IPS DF 4.7 (cell line): Measurements from ENCODE around the gene AKNA.

Source experiments
- DNase-seq: peaks from one replicate; pipeline ENCODE4 v3.0.0-alpha.2; 2013; ENCODE audit warnings: low spot score; ENCODE audit errors: extremely low read depth

AKNA gene

GRCh38 chr9:114395768-114396167 is 8.0 kb upstream of the AKNA start:
- DNase-seq: no peak

- DNase-seq: no peak
Observed at GRCh38 chr9:114395334-114395617, 7.5 kb upstream of the AKNA start.

DNA sequence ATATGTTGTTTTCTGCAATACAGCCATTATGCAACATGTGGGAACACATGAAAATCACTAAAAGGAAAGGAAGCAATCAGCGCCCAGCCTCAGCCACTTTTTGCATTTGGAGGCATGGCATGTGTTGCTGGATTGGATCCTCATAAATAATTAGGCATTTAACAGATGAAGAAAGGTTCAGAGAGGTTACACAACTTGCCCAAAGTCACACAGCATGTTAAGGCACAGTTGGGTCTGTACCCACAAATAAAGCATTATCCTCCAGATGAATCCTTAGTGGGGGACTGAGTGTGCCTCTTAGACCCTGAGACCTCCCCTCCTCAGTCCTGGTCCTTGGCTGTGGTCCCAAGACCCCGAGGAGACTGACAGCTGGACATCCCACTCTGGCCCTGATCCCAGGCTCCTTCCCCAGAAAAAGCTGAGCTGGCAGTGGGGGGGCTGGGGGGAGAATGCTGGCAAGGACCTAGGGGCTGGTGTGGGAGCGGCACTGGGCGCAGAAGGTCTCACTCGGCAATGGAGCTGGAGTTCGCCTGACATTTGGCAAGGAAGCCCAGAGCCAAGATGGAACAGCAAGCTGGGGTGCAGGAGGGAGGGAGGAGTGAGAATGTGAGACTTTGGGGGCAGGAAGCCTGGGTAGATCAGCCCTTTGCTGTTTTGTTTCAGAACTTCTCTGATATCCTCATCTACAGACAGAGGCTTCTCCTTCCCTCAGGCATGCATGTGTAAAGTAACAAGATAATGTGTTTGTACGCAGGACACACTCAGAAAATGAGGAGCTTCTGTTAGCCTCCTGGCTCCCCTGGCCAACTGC is 6.9 kb upstream of the AKNA start:
- DNase-seq: no peak

DNA sequence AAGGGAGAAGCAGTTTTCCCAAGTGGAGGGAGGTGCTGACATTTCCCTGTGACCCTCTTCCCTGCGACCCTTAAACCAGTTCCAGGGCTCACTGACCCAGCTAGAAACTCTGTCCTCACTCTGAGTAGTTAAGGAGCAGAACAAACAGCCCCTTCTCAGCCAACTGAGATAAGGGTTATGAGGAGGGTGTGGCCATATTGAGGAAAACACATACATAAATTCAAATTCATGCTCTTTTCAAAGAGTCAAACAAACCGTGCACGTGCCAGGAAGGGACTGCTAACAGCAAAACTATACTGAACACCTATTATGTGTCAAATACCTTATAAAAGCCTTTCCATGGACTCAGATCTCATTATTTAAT is 4.9 kb upstream of the AKNA start:
- DNase-seq: no peak

GRCh38 chr9:114390952-114391351 is 3.2 kb upstream of the AKNA start:
- no peak for DNase-seq

DNA sequence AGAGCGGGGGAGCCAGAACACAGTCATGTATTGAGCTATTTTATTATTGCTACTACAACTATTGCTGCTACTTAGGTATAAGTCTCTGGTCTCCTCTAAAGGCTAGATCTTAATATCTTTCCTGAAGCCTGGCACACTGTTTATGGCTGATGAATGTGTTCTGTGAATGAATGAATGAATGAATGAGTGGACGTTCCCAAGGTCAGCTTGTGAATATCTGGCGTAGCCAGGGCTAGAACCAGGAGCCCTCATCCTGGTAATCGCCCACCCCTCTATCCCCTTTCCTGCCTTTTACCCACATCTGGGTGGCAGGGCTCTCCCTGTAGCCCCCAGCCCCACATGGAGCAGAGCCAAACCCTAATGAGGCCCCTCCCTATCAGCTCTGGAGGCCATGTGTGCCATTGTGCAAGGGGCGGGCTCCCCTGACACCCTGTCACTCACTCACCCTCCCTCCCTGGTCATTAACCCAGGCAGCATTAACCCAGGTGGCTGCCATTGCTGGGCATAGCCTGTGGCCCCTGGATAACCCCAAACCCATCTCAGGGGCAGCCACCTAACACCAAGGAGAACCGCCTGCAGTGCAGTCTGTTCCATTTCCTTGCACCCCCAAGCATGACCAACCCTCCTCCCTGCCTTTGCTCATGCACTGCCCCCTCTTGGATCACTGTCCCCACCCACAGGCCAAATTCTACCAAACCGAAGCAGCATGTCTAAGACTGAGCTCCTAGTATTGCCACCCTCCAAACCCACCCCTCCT is 2.0 kb upstream of the AKNA start:
- DNase-seq: no peak

DNA sequence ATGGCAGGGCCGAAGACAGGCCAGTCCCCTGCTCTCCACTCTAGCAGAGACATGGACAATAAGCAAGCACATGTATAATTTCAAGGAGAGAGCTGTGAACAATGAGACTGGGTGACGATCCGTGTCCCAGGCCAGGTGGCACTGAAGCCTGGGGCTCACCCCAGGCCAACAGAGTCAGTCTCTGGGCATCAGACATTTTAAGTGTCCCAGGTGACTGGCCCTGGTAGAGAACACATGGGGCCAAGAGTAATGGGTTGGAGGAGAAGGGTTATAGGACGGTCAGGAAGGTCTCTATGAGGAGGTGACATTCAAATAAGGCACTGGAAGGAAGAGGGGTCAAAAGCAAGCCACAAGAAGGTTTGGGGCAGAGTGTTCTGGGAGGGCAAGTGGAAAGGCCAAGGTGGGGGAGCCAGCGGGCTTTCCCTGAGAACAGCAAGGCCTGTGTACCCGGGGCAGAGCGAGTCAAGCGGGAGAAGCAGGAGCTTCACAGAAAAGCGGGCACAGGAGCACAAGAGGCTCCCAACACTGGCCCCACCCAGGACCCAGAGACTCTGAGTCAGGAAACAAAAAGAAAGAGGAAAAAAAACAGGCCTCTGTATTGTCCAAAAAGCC is 1.1 kb upstream of the AKNA start:
- DNase-seq: no peak

- DNase-seq: no peak
Observed at GRCh38 chr9:114388357-114388682, 538 bp upstream of the AKNA start.

- DNase-seq: no peak
Observed at GRCh38 chr9:114386886-114387679, 699 bp downstream of the AKNA start.

DNA sequence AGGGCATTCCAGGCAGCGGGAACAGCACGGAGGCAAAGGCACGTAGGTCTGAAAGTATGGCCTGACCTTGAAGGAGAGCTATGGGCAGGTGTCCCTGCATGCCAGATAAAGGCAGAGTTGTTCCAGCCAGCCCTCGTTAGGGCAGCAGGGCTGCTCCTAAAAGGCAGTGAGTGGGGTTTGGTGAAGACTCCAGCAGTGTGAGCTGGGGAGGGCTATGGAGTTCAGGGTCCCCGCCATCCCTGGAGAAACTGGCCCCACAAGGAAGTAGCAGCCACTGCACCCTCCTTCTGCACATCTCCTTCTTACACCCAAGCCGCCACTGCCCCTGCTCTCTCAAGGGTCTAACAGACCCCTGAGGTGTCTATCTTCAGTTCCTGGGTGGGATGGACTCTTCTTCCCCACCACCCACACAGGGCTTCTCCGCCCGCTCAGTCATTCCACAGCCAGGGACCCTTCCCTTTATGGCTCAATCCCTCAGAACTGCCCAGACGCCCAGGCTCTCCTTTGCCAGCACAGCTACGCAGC is 1.4 kb downstream of the AKNA start:
- DNase-seq: no peak

- no peak for DNase-seq
Observed at GRCh38 chr9:114385397-114386181, 2.2 kb downstream of the AKNA start.

DNA sequence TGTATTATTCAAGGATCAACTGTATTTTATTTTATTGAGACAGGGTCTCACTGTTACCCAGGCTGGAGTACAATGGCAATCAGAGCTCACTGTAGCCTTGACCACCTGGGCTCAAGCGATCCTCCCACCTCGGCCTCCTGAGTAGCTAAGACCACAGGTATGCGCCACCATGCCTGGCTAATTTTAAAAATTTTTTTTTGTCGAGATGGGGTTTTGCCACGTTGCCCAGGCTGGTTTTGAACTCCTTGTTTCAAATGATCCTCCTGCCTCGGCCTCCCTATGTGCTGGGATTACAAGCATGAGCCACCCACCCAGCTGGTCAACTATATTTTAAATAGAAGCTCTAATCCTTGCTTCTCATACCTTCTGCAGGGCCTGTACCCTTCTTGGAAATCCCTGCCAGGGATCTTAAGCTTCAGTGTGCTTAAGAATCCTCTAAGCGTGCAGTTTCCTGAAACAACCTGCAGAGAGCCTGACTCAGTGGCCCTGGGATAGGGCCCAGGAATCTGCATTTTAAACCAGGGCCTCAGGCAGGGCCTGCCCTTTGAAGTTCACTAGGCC is 2.9 kb downstream of the AKNA start:
- no peak for DNase-seq

DNA sequence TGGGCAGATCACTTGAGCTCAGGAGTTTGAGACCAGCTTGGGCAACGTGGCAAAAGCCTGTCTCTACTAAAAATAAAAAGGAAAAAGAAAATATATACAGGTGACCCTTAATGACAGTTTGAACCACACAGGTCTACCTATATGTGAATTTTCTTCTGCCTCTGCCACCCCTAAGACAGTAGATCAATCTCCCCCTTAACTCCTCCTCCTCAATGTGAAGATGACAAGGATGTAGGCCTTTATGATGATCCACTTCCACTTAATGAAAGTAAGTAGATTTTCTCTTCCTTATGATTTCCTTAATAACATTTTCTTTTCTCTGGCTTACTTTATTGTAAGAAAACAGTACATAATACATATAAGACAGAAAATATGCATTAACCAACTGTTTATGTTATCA is 3.4 kb downstream of the AKNA start:
- no peak for DNase-seq

- no peak for DNase-seq
Observed at GRCh38 chr9:114383521-114384231, 4.1 kb downstream of the AKNA start.

- no peak for DNase-seq
Observed at GRCh38 chr9:114382699-114383520, 4.9 kb downstream of the AKNA start.

DNA sequence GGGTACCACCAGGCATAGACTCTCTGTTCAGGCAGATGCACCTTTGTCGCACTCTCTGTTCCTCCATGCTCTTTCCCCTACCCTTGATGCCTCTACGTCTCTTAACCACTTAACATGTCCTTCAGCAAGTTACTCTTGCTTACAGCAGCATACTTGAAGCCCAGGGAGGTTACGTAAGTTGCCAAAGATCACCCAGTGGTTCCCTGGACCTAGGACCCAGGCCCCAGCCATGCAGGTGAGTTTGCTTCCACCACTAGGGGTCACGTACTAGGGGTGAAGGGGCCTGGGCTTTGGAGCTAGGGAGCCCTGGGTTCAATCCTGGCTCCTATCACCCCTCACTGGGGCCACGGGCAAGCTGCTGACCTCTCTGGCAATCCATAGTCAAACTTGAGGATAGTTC is 8.9 kb downstream of the AKNA start:
- no peak for DNase-seq

- DNase-seq: no peak
Observed at GRCh38 chr9:114378016-114378415, 9.8 kb downstream of the AKNA start.

DNA sequence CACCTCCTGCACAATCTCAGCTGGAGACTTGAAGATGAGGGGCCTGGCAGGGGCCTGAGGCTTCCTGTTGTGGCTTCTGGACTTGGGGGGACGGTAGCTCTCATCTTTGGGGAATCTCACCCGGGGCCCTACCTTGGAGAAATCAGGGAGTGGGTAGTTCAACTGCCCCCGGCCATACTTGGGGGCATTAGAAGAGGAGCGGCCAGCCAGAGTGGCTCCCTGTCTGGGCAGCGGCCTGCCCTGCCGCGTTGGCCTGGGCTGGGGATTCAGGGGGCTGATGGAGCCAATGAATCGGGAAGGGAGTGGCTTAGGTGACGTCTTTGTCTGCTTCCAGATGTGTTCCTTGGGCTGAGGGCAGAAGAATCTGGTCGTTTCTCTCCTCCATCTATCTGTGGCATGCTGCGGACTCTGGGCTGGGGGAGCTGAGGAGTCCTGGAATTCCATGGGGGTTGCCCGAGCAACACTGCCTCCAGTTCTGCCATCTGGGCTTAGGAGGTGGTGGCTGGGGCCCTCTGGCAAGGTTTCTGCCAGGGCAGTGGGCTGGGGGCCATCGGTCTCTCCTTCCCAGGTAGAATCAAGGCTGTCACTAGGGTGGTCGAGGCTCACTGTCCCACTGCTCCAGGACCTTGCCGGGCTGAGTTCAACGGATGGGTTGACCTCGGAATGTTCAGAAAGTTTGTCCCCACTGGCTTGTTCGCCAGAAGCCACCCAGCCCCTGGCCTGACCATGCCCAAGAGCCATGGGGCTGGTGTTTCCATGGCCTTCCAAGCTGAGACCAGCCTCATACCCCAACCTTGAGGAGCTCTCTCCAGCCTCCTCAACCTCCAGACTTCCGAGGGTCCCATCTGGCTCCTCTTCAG is 11.0 kb downstream of the AKNA start:
- no peak for DNase-seq
